Gastrocnemius medialis (tissue), 4 donors: ENCODE data around the gene TRAIP. TPM values are rescaled to one million over a fixed set of nuclear protein-coding genes. Genes with fewer than 3 reads are reported as not detected.

Experiments used
- ATAC-seq, 2 donors: fragments of 150-250 bp; one replicate each; pipeline ENCODE4 v1.9.1; 2016
- DNase-seq, 2 donors: peaks; one replicate each; pipeline ENCODE4 v3.0.0-alpha.2; 2019
- H3K27ac ChIP-seq, 4 donors: fragments of 200-600 bp; sonication (generic); 1 replicate in 1 of 4; 2 replicates in 3 of 4; pipeline ENCODE4 v1.5.1; 2016 to 2018; ENCODE audit warnings: mild to moderate bottlenecking in 2 of 4, moderate library complexity in 1 of 4
- H3K27me3 ChIP-seq, 3 donors: fragments of 200-600 bp; sonication (generic) in 2 of 3; 1 replicate in 1 of 3; 2 replicates in 2 of 3; pipeline versions ENCODE4 v1.5.1 to v1.6.0; 2016 to 2019; ENCODE audit warnings: mild to moderate bottlenecking in 1 of 3, moderate library complexity in 1 of 3
- H3K36me3 ChIP-seq, 2 donors: fragments of 200-600 bp; sonication (generic) in 1 of 2; one replicate each; pipeline ENCODE4 v1.5.1; 2017 to 2018
- H3K4me1 ChIP-seq, 2 donors: fragments of 200-600 bp; sonication (generic) in 1 of 2; one replicate each; pipeline ENCODE4 v1.5.1; 2016 to 2017; ENCODE audit warnings: mild to moderate bottlenecking in 2 of 2
- H3K4me3 ChIP-seq, 4 donors: fragments of 200-600 bp; sonication (generic) in 3 of 4; 1 replicate in 1 of 4; 2 replicates in 3 of 4; pipeline ENCODE4 v1.5.1; 2016 to 2019; ENCODE audit warnings: mild to moderate bottlenecking in 2 of 4
- H3K9me3 ChIP-seq, 3 donors: fragments of 200-600 bp; sonication (generic) in 2 of 3; 1 replicate in 1 of 3; 2 replicates in 2 of 3; pipeline ENCODE4 v1.5.1; 2016 to 2019
- POLR2A ChIP-seq, 2 donors: fragments of 450-650 bp; IDR thresholded peaks; one replicate each; pipeline ENCODE4 v1.6.1; 2017; ENCODE audit warnings: antibody characterized with exemption in 2 of 2, mild to moderate bottlenecking in 2 of 2, moderate library complexity in 2 of 2
- in situ Hi-C, 4 donors: fragments of 200-750 bp; cut with MboI; loops; one replicate each; pipeline versions ENCODE4 v1.15.0 to v1.8.0; 2017; ENCODE audit warnings: low sequenced_read_pairs in 4 of 4
- intact Hi-C: fragments of 100-400 bp; cut with DNase I; formaldehyde crosslinking; loops from one replicate; pipeline ENCODE4 v1.15.1; 2023; ENCODE audit warnings: low total_unique reads
- total RNA-seq, 4 donors: library from RNA; depleted of rRNA; stranded (reverse); fragments of >200 nt; gene quantifications; one replicate each; pipeline versions ENCODE4 v1.1.0 to v1.2.3, GENCODE V29; 2016
- TF ChIP-seq, protein P1 (sequence below), 5 experiments: fragments of 450-650 bp in 3 of 5; fragments of 200-600 bp in 2 of 5; sonication (generic) in 2 of 5; IDR thresholded peaks in 4 of 5; conservative IDR thresholded peaks in 1 of 5; 1 replicate in 4 of 5; 2 replicates in 1 of 5; pipeline ENCODE4 v1.5.1; 2016 to 2019; ENCODE audit warnings: antibody characterized with exemption in 5 of 5, mild to moderate bottlenecking in 3 of 5, moderate library complexity in 3 of 5

Gene TRAIP
- total RNA-seq, 4 donors from 2014 or later: 0.36 to 4.2 (median 1.1) TPM

DNA sequence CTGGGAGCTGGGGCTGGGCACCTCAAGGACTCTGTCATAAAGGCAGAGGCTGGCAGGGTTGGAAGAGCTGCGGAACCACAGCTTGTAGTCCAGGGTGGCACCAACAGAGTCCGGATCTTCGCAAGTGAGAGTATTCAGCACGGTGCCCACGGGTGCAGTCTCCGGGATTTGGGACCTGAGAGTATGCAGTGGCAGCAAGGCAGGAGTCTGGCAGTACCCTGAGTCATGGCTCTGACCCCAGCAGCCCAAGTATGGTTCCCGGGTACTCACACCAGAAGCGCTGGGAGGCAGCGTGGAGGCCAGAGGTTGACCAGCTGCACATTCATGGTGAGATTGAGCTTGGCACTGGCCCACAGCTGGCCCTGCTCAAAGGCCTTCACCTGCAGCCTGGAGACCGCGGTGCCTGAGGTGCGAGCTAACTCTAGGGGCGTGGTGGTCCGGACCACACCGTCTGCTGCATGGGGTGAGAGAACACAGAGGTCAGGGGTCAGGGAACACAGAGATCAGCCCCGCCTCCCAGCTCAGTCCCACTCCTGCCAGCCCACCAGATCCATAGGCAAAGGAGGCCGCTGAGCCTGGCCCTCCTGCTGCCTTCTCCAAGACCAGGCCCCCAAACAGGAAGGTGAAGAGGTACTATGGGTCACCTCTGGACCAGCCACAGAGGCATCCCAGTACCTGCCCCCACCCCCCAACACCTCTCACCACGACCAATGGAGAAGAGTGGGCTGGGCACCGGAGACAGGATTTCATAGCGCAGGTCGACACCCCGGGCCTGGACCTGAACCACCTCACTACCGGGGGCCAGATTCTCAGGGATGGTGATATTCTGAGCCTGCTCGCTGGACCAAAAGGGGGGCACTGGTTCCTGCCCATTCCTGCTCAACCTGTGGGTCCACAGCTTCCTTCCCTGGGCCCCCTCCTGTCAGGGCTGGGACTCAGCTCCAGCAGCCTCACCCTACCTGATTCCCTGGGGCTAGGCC is 61.1 kb downstream of the TRAIP start:
- Histone ChIP-seq H3K27me3 (no peaks in the 10 kb centered on the region), H3K4me3 (no peak overlapping the region), H3K9me3 (no peaks in the 10 kb centered on the region), H3K27ac (no peak overlapping the region), H3K4me1 (no peaks in the 10 kb centered on the region), H3K36me3 (no peaks in the 10 kb centered on the region)
- TF ChIP-seq, protein P1, sequence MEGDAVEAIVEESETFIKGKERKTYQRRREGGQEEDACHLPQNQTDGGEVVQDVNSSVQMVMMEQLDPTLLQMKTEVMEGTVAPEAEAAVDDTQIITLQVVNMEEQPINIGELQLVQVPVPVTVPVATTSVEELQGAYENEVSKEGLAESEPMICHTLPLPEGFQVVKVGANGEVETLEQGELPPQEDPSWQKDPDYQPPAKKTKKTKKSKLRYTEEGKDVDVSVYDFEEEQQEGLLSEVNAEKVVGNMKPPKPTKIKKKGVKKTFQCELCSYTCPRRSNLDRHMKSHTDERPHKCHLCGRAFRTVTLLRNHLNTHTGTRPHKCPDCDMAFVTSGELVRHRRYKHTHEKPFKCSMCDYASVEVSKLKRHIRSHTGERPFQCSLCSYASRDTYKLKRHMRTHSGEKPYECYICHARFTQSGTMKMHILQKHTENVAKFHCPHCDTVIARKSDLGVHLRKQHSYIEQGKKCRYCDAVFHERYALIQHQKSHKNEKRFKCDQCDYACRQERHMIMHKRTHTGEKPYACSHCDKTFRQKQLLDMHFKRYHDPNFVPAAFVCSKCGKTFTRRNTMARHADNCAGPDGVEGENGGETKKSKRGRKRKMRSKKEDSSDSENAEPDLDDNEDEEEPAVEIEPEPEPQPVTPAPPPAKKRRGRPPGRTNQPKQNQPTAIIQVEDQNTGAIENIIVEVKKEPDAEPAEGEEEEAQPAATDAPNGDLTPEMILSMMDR (IDR thresholded peaks at IDR 0.05 in 4 of 5, conservative IDR thresholded peaks at IDR 0.05 in 1 of 5): no peak
- no peak for TF ChIP-seq POLR2A (IDR thresholded peaks at IDR 0.05)
- in situ Hi-C loops: loop anchor here in 1 of 4 donors (5.0 kb wide), 1 partner anchor 42 kb away; no protein-coding TSS in a partner anchor
- ATAC-seq: no peak
- intact Hi-C loops: no loop called here
- DNase-seq: no peak

DNA sequence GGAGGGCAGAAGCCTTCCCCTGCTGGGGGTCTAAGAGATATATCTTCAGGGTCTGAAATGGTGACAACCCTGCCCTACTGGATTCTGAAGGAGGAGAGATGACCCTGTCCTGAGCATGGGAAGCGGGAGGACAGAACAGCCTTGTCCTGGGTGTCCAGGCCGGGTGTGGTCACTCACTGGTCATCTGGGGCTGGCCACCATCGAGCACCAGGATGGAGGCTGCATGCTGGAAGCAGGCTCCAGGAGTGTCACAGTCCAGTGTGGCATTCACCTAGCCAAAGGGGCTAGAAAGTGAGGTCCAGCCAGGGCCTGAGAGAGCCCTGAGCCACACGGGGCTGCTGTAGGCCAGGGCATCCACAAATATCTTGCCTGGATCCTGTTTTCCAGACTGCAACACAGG is 61.9 kb downstream of the TRAIP start:
- no peak for DNase-seq
- Histone ChIP-seq H3K27ac (no peak overlapping the region), H3K4me1 (no peaks in the 10 kb centered on the region), H3K27me3 (no peaks in the 10 kb centered on the region), H3K9me3 (no peaks in the 10 kb centered on the region), H3K36me3 (no peaks in the 10 kb centered on the region), H3K4me3 (no peak overlapping the region)
- ATAC-seq: no peak
- in situ Hi-C loops: no loop called here
- intact Hi-C loops: no loop called here
- no peak for TF ChIP-seq POLR2A (IDR thresholded peaks at IDR 0.05)
- TF ChIP-seq, protein P1 (IDR thresholded peaks at IDR 0.05 in 4 of 5, conservative IDR thresholded peaks at IDR 0.05 in 1 of 5): no peak

DNA sequence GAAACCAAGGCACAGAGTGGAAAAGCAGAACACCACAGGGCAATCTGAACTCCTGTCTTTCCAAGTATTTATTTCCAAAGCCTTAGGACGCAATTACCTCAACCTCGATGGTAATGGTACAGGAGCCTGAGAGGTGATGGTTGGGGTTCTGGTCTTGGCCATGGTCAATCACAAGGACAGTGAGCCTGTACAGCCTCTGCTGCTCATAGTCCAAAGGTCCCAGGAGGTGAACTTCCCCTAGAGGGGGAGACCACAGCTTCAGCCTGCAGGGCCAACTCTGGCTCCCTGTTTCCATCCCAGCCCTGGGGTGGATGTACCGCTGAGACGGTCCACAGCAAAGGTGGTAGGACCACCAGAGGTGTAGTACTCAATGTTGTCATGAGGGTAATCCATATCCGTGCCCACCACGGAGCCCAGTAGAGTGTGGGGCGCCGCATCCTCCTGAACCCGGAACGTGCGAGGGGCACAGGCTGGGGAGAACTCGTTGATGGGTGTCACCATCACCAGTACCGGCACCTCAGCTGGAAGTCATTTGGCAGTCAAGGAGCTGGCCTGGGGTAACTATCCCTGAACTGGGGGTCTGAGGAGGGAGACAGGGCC is 62.8 kb downstream of the TRAIP start:
- Histone ChIP-seq H3K4me1 (no peaks in the 10 kb centered on the region), H3K27me3 (no peaks in the 10 kb centered on the region), H3K4me3 (no peak overlapping the region), H3K36me3 (no peaks in the 10 kb centered on the region), H3K27ac (no peak overlapping the region), H3K9me3 (no peaks in the 10 kb centered on the region)
- no peak for ATAC-seq
- no peak for TF ChIP-seq POLR2A (IDR thresholded peaks at IDR 0.05)
- TF ChIP-seq, protein P1 (IDR thresholded peaks at IDR 0.05 in 4 of 5, conservative IDR thresholded peaks at IDR 0.05 in 1 of 5): no peak
- in situ Hi-C loops: no loop called here
- no peak for DNase-seq
- intact Hi-C loops: no loop called here

DNA sequence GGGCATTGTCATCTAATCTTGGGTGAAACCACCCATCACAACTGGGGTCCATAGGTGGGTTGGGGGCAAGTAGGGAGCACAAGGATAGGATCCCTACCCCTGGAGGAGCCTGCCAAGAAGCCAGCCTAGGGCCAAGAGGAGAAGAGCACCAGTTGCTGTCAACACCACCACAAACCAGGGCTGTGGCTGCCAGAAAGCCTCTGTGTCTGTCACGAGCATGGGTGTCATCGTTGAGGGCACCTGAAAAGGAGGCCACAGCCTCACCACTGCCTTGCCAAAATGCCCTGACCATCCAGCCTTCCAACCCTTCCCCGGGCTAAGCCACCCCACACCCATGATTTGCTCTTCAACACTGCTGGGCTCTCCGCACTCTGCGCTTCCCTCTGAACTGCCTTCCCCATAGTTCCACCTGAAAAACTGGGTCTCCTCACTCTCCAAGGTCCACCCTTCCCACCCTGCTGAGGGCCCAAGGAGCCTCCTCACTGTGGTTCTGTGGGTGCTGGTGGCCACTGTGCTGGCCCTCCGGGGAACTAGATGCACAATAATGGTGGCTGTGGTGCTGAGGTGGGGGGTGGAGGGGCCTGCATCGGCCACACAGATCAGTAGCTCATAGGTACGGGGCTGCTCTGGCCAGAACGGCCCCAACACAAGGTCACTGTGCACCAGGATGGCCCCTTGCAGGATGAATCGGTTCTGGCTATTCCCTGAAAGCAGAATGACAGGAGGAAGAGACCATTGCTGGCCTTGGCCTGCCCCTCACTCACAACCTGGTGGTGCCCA is 63.8 kb downstream of the TRAIP start:
- Histone ChIP-seq H3K9me3 (no peaks in the 10 kb centered on the region), H3K4me1 (no peaks in the 10 kb centered on the region), H3K27me3 (no peaks in the 10 kb centered on the region), H3K36me3 (no peaks in the 10 kb centered on the region), H3K27ac (no peak overlapping the region), H3K4me3 (no peak overlapping the region)
- intact Hi-C loops (no loop called here), in situ Hi-C loops (no loop called here)
- no peak for ATAC-seq
- DNase-seq: no peak
- TF ChIP-seq, protein P1 (IDR thresholded peaks at IDR 0.05 in 4 of 5, conservative IDR thresholded peaks at IDR 0.05 in 1 of 5): no peak
- TF ChIP-seq POLR2A (IDR thresholded peaks at IDR 0.05): no peak
